Lower leg skin (tissue), 4 donors: ENCODE results near the gene NDUFAF2. TPM values are rescaled to one million over a fixed set of nuclear protein-coding genes. Genes with fewer than 3 reads are reported as not detected.
"Not testable (repeated sequence)": the region's sequence is repeated elsewhere in the genome, so short reads cannot be mapped to it uniquely, and the experiment has no call there.

ENCODE experiments used
- DNase-seq, 2 donors: peaks; one replicate each; pipeline ENCODE4 v3.0.0-alpha.2; 2019; ENCODE audit warnings: low spot score in 2 of 2
- H3K4me3 ChIP-seq: fragments of 200-600 bp; sonication (generic); 2 replicates; pipeline ENCODE4 v1.5.1; 2017; ENCODE audit warnings: mild to moderate bottlenecking, low read depth; ENCODE audit not compliant: poor library complexity, severe bottlenecking
- POLR2A ChIP-seq, 2 donors: fragments of 450-650 bp; IDR thresholded peaks; one replicate each; pipeline ENCODE4 v1.6.1; 2016 to 2017; ENCODE audit warnings: antibody characterized with exemption in 2 of 2, mild to moderate bottlenecking in 1 of 2, moderate library complexity in 1 of 2
- WGBS, 2 donors: methylation state at CpG; one replicate each; pipeline ENCODE4 v1.1.5; 2018; 5-methylcytosine and 5-hydroxymethylcytosine counted together
- intact Hi-C: fragments of 100-400 bp; cut with DNase I; formaldehyde crosslinking; loops from one replicate; pipeline ENCODE4 v1.15.0; 2023; ENCODE audit warnings: low total_unique reads
- total RNA-seq, 4 donors: library from RNA; depleted of rRNA; stranded (reverse); fragments of >200 nt; gene quantifications; one replicate each; pipeline ENCODE4 v1.1.0, GENCODE V29; 2016
- TF ChIP-seq, protein P1 (sequence below), 3 donors: fragments of 450-650 bp; IDR thresholded peaks; one replicate each; pipeline ENCODE4 v1.5.1; 2016; ENCODE audit warnings: antibody characterized with exemption in 3 of 3, mild to moderate bottlenecking in 3 of 3, moderate library complexity in 2 of 3

The NDUFAF2 gene
- total RNA-seq, 4 donors from 2014 or later: 13.3 to 22.7 (median 16.0) TPM

GRCh38 chr5:61182449-61182848 lies 237.4 kb downstream of the NDUFAF2 start:
- WGBS, 2 donors: 69 to 78% methylated on average over 2 of the region's 2 CpGs
- no peak for DNase-seq
- TF ChIP-seq, protein P1, sequence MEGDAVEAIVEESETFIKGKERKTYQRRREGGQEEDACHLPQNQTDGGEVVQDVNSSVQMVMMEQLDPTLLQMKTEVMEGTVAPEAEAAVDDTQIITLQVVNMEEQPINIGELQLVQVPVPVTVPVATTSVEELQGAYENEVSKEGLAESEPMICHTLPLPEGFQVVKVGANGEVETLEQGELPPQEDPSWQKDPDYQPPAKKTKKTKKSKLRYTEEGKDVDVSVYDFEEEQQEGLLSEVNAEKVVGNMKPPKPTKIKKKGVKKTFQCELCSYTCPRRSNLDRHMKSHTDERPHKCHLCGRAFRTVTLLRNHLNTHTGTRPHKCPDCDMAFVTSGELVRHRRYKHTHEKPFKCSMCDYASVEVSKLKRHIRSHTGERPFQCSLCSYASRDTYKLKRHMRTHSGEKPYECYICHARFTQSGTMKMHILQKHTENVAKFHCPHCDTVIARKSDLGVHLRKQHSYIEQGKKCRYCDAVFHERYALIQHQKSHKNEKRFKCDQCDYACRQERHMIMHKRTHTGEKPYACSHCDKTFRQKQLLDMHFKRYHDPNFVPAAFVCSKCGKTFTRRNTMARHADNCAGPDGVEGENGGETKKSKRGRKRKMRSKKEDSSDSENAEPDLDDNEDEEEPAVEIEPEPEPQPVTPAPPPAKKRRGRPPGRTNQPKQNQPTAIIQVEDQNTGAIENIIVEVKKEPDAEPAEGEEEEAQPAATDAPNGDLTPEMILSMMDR (IDR thresholded peaks at IDR 0.05): no peak
- no peak for TF ChIP-seq POLR2A (IDR thresholded peaks at IDR 0.05)
- intact Hi-C loops: no loop called here
- no peak overlapping the region for H3K4me3 ChIP-seq

GRCh38 chr5:61183538-61183937 lies 238.5 kb downstream of the NDUFAF2 start:
- intact Hi-C loops: no loop called here
- DNase-seq: no peak
- 93 to 94% methylated on average over 1 of the region's 1 CpG for WGBS, 2 donors
- TF ChIP-seq, protein P1 (IDR thresholded peaks at IDR 0.05): no peak
- no peak for TF ChIP-seq POLR2A (IDR thresholded peaks at IDR 0.05)
- no peak overlapping the region for H3K4me3 ChIP-seq

DNA sequence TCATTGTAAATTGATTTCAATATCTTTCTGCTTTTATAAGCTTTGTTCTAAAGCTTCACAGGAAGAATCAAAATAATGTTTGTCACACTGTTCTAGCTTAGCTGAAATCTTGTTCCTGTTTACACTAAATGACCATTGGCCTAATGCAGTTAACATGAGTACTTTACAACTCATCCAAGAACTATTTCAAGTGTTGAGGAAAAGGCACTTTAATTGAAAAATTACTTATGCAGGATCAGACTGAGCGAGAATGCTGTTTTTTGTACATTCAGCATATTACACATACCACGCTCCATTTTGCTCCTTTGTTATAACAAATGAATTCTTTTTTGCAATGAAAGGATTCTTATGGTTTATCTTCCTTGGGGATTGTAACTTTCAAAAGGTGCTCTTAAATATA lies 239.7 kb downstream of the NDUFAF2 start:
- H3K4me3 ChIP-seq: no peak overlapping the region

DNA sequence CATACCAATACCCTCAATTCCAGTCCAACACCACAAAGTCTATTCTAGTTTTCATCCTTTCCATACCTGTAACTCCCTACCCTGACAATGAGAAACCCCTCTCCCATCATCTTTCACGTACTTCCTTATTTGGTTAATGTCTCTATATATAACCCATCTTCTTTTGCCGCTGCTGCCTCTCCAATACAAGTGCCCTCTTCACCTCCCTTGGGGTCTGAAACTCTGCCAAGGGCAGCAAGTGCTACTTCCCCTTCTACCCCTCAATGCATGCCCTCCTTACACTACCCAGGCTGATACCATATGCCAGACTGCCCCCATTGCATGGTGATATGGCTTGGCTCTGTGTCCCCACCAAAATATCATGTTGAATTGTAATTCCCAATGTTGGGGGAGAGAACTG lies 241.6 kb downstream of the NDUFAF2 start:
- intact Hi-C loops: no loop called here
- no peak overlapping the region for H3K4me3 ChIP-seq

More for the DNA sequence above, 239.7 kb downstream of the NDUFAF2 start:
- no peak for TF ChIP-seq POLR2A (IDR thresholded peaks at IDR 0.05)
- TF ChIP-seq, protein P1 (IDR thresholded peaks at IDR 0.05): no peak
- no peak for DNase-seq
- intact Hi-C loops: no loop called here
- WGBS, 2 donors: 89 to 95% methylated on average over 2 of the region's 2 CpGs

GRCh38 chr5:61187352-61187751 lies 242.3 kb downstream of the NDUFAF2 start:
- intact Hi-C loops, DNase-seq, H3K4me3 ChIP-seq: not testable (repeated sequence)

More for the DNA sequence above, 241.6 kb downstream of the NDUFAF2 start:
- TF ChIP-seq POLR2A (IDR thresholded peaks at IDR 0.05): no peak
- TF ChIP-seq, protein P1 (IDR thresholded peaks at IDR 0.05): no peak
- DNase-seq: no peak
- WGBS, 2 donors: 85 to 92% methylated on average over 2 of the region's 2 CpGs

DNA sequence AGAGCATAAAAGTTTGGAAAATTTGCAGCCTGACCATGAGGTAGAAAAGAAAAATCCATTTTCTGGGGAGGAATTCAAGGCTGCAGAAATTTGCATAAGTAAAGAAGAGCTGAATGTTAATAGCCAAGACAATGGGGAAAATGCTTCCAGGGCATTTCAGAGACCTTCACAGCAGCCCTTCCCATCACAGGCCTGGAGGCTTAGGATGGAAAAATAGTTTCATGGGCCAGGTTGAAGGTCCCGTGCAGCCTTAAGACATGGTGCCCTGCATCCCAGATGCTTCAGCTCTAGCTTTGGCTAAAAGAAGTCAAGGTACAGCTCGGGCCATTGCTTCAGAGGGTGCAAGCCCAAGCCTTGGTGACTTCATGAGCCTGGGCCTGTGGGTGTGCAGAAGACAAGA lies 242.8 kb downstream of the NDUFAF2 start:
- 76 to 97% methylated on average over 2 of the region's 2 CpGs for WGBS, 2 donors
- H3K4me3 ChIP-seq, intact Hi-C loops, DNase-seq: not testable (repeated sequence)

DNA sequence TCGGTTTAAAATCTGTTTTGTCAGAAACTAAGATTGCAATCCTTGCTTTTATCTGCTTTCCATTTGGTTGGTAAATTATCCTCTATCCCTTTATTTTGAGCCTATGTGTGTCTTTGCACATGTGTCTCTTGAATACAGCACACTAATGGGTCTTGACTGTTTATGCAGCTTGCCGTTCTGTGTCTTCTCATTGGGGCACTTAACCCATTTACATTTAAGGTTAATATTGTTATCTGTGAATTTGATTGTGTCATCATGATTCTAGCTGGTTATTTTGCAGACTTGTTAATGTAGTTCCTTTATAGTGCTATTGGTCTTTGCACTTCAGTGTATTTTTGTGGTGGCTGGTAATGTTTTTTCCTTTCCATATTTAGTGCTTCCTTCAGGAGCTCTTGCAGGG lies 253.6 kb downstream of the NDUFAF2 start:
- DNase-seq: no peak
- 93 to 94% methylated on average over 2 of the region's 2 CpGs for WGBS, 2 donors
- intact Hi-C loops: no loop called here
- no peak overlapping the region for H3K4me3 ChIP-seq
- TF ChIP-seq POLR2A (IDR thresholded peaks at IDR 0.05): no peak
- TF ChIP-seq, protein P1 (IDR thresholded peaks at IDR 0.05): no peak
